ENCODE measurements around the gene PDE8B.

- TF ChIP-seq CTCF (IDR thresholded peaks at IDR 0.05; ENCODE audit: borderline replicate concordance, extremely low read depth, low read length, poor library complexity, severe bottlenecking) (no peak), EZH2 (IDR thresholded peaks at IDR 0.05; ENCODE audit: borderline replicate concordance, low read depth, low read length, severe bottlenecking) (no peak)
Measured at GRCh38 chr5:77355080-77355479, 144.6 kb downstream of the PDE8B start.
